OCI-LY1 (cell line): ENCODE data around the gene UTP25.

Experiments
- CTCF ChIP-seq: fragments of 200-600 bp; sonication (generic), shearing (Covaris generic); IDR thresholded peaks from 2 replicates; pipeline ENCODE4 v1.5.1; 2017; ENCODE audit warnings: mild to moderate bottlenecking, antibody characterized with exemption, low read length, moderate library complexity, mixed read lengths
- EZH2 ChIP-seq: fragments of 200-600 bp; sonication (generic), shearing (Covaris generic); IDR thresholded peaks from 2 replicates; pipeline ENCODE4 v1.8.0; 2017; ENCODE audit warnings: borderline replicate concordance, mixed run types, mild to moderate bottlenecking, antibody characterized with exemption, low read length, moderate library complexity, mixed read lengths

GRCh38 chr1:209787551-209787950 lies 40.2 kb upstream of the UTP25 start:
- TF ChIP-seq CTCF, result no peak
- no peak for TF ChIP-seq EZH2
